Measurements from ENCODE around the gene STIP1. TPM values are rescaled to one million over a fixed set of nuclear protein-coding genes. Genes with fewer than 3 reads are reported as not detected.
A peak's percentile ranks its signal among the peaks of the same experiment; 100 is the strongest.

Gene STIP1
- total and polyA plus RNA-seq, 9 of the 15 experiments (the other 6 are each of a cell fraction or from before 2014, with no cell fraction given): 58.1 to 465 (median 346) TPM

GRCh38 chr11:64141081-64141783 lies 44.7 kb upstream of the STIP1 start (continued):
- TF ChIP-seq CREB1 (IDR thresholded peaks at IDR 0.05): no peak
- TF ChIP-seq CREB1 (CRISPR knock-in tag; IDR thresholded peaks at IDR 0.05): no peak
- TF ChIP-seq FOXK1 (CRISPR knock-in tag; IDR thresholded peaks at IDR 0.05; ENCODE audit: borderline replicate concordance): no peak
- no peak for TF ChIP-seq ZNF780A (CRISPR knock-in tag; IDR thresholded peaks at IDR 0.05)
- TF ChIP-seq ZNF57 (CRISPR knock-in tag; IDR thresholded peaks at IDR 0.05): no peak
- TF ChIP-seq ZNF551 (CRISPR knock-in tag; IDR thresholded peaks at IDR 0.05): no peak
- TF ChIP-seq ZNF133 (CRISPR knock-in tag; IDR thresholded peaks at IDR 0.05): no peak

GRCh38 chr11:64144587-64145472 lies 41.1 kb upstream of the STIP1 start:
- intact Hi-C loops (cut with micrococcal nuclease): loop anchor here (5.0 to 10.0 kb wide), 4 partner anchors 53 to 400 kb away; no protein-coding TSS in a partner anchor
- Histone ChIP-seq H3K9ac (ENCODE audit: insufficient read depth in 1 of 2, low read depth in 2 of 2, low read length in 2 of 2) (0 out of 4 replicates have a peak overlapping the region, but pooled peaks of 1 of the 2 experiments have one; percentile 4), H2AFZ (ENCODE audit: low read depth, low read length) (no peak overlapping the region), H3K27me3 (ENCODE audit: control insufficient read depth in 2 of 2, insufficient read depth in 2 of 2, low read length in 2 of 2) (no peaks in the 10 kb centered on the region), H3K4me1 (replicated peaks in 1 of 2; ENCODE audit: control insufficient read depth in 2 of 2, insufficient read depth in 2 of 2, low read length in 2 of 2) (peaks cover 0 to 58% of the 10 kb centered on the region in 2 experiments; a peak in 4 of 5 replicates), H3K36me3 (ENCODE audit: control insufficient read depth, insufficient read depth, low read length) (peaks cover 2% of the 10 kb centered on the region; the same call in 1 of the 3 replicates), H4K20me1 (replicated peaks; ENCODE audit: control insufficient read depth, insufficient read depth, low read length) (peaks cover 17% of the 10 kb centered on the region), H3K4me3 (no peak overlapping the region), H3K9me1 (ENCODE audit: control insufficient read depth, insufficient read depth, low read length) (no peaks in the 10 kb centered on the region), H3K79me2 (ENCODE audit: control insufficient read depth, insufficient read depth, low read length) (peaks cover 2% of the 10 kb centered on the region; the same call in 2 of the 3 replicates), H3K4me2 (ENCODE audit: insufficient read depth, low read length) (no peak overlapping the region), H3K9me3 (replicated peaks; ENCODE audit: control insufficient read depth, insufficient read depth, low read depth, low read length) (no peaks in the 10 kb centered on the region), H3K27ac (ENCODE audit: extremely low read depth, low read depth, low read length) (peak overlapping the region; percentile 64; the same call in 1 of the 3 replicates)
- FAIRE-seq: no peak
- no TSS peak for BruUV-seq (replicated peaks)
- ATAC-seq: no peak
- CTCF ChIA-PET (ENCODE audit: low intra/inter-chr PET ratio): interaction anchor here (1.1 kb wide), 1 partner anchor 1109 kb away, joined by 3 read pairs; no protein-coding TSS in a partner anchor
- POLR2A ChIA-PET: no interaction called here
- peak in 1 of 4 experiments; percentile 12 for DNase-seq (ENCODE audit: extremely low read depth in 1 of 4, low spot score in 3 of 4)
- WGBS (ENCODE audit: insufficient coverage, low coverage, missing lambda C conversion rate): 74% methylated on average over 38 of the region's 41 CpGs
- in situ Hi-C loops (cut with MboI): loop anchor here (5.0 to 10.0 kb wide), 2 partner anchors 308 to 380 kb away; partner anchors contain the start of genes MARK2 and ZFTA
- TF ChIP-seq ARID3B (CRISPR knock-in tag; IDR thresholded peaks at IDR 0.05; ENCODE audit: borderline replicate concordance): no peak
- TF ChIP-seq ZNF77 (CRISPR knock-in tag; IDR thresholded peaks at IDR 0.05): no peak
- peak in 1 of 2 experiments; percentile 14; a peak in 1 of 4 replicates for TF ChIP-seq KDM1A (IDR thresholded peaks at IDR 0.05)
- no peak for TF ChIP-seq ZFX (CRISPR knock-in tag; IDR thresholded peaks at IDR 0.05)
- TF ChIP-seq ZBTB2 (IDR thresholded peaks at IDR 0.05): no peak
- no peak for TF ChIP-seq UBTF (IDR thresholded peaks at IDR 0.05; ENCODE audit: borderline replicate concordance in 1 of 2, low read depth in 2 of 2, low read length in 2 of 2)
